H1 (cell line): ENCODE data around the gene ACVR2A. TPM values are rescaled to one million over a fixed set of nuclear protein-coding genes. Genes with fewer than 3 reads are reported as not detected.

Experiments used
- CTCF ChIA-PET: fragments of 300-600 bp; sonication (Branson Sonifier 250); formaldehyde crosslinking; loops from one replicate; lab custom pipeline; 2021; ENCODE audit not compliant: partially characterized antibody; lab: Charles Lee
- POLR2A ChIA-PET: fragments of 300-600 bp; sonication (Branson Sonifier 250); formaldehyde crosslinking; loops from one replicate; lab custom pipeline; 2021; ENCODE audit warnings: inconsistent platforms; ENCODE audit not compliant: partially characterized antibody; lab: Charles Lee
- DNase-seq, 2 experiments: peaks; one replicate each; pipeline versions ENCODE4 v3.0.0 to v3.0.0-alpha.2; 2010 to 2022; ENCODE audit warnings: low spot score in 2 of 2, low read depth in 1 of 2, mixed read lengths in 1 of 2
- FAIRE-seq: peaks from 2 replicates; lab custom pipeline; 2011; peaks lifted over from hg19 to GRCh38; lab: Jason Lieb, UNC
- H2AFZ ChIP-seq: 2 replicates; pipeline ENCODE4 v1.8.1; 2012; ENCODE audit warnings: low read length, inconsistent platforms
- H2AK5ac ChIP-seq: 2 replicates; pipeline ENCODE4 v1.6.1; 2013; ENCODE audit warnings: low read depth, low read length
- H2BK120ac ChIP-seq: replicated peaks from 2 replicates; pipeline ENCODE3; 2013; ENCODE audit warnings: low read depth, low read length, inconsistent platforms
- H2BK12ac ChIP-seq: 2 replicates; pipeline ENCODE4 v1.6.1; 2013; ENCODE audit warnings: low read depth, low read length
- H2BK15ac ChIP-seq: 2 replicates; pipeline ENCODE4 v1.6.1; 2013; ENCODE audit warnings: low read length
- H2BK20ac ChIP-seq: 2 replicates; pipeline ENCODE4 v1.6.1; 2013; ENCODE audit warnings: low read length
- H2BK5ac ChIP-seq: 2 replicates; pipeline ENCODE4 v1.6.1; 2013; ENCODE audit warnings: low read depth, low read length
- H3K14ac ChIP-seq: 2 replicates; pipeline ENCODE4 v1.6.1; 2013; ENCODE audit warnings: inconsistent platforms; ENCODE audit not compliant: insufficient read length
- H3K18ac ChIP-seq: 2 replicates; pipeline ENCODE4 v1.6.1; 2013; ENCODE audit warnings: low read length; ENCODE audit errors: extremely low read depth
- H3K23ac ChIP-seq: 2 replicates; pipeline ENCODE4 v1.6.1; 2013; ENCODE audit warnings: inconsistent platforms; ENCODE audit not compliant: insufficient read length
- H3K23me2 ChIP-seq: 2 replicates; pipeline ENCODE4 v1.6.1; 2013; ENCODE audit warnings: low read depth, low read length
- H3K27ac ChIP-seq: 2 replicates; pipeline ENCODE4 v1.6.1; 2011; ENCODE audit warnings: low read depth, low read length, inconsistent platforms
- H3K27me3 ChIP-seq, 4 experiments: replicated peaks in 1 of 4; 1 replicate in 1 of 4; 2 replicates in 3 of 4; pipeline versions ENCODE4 v1.6.1 to v1.8.1; 2011 to 2013; ENCODE audit warnings: low read length in 3 of 4, mild to moderate bottlenecking in 3 of 4, inconsistent platforms in 2 of 4, mixed read lengths in 2 of 4, moderate library complexity in 1 of 4; ENCODE audit not compliant: control insufficient read depth in 3 of 4, insufficient read depth in 3 of 4; ENCODE audit errors: extremely low read depth in 1 of 4
- H3K36me3 ChIP-seq, 4 experiments: 2 replicates each; pipeline versions ENCODE4 v1.6.1 to v1.8.1; 2011 to 2013; ENCODE audit warnings: mild to moderate bottlenecking in 4 of 4, low read length in 3 of 4, moderate library complexity in 2 of 4, control low read depth in 1 of 4, inconsistent platforms in 1 of 4; ENCODE audit not compliant: insufficient read depth in 4 of 4, control insufficient read depth in 2 of 4
- H3K4ac ChIP-seq: replicated peaks from 2 replicates; pipeline ENCODE3; 2013; ENCODE audit warnings: low read length, low read depth, mixed read lengths, inconsistent platforms; ENCODE audit not compliant: insufficient read length
- H3K4me1 ChIP-seq, 4 experiments: replicated peaks in 1 of 4; 1 replicate in 1 of 4; 2 replicates in 3 of 4; pipeline versions ENCODE4 v1.6.1 to v1.8.1; 2011 to 2013; ENCODE audit warnings: low read length in 3 of 4, inconsistent platforms in 2 of 4, mixed read lengths in 1 of 4; ENCODE audit not compliant: insufficient read depth in 4 of 4, control insufficient read depth in 3 of 4
- H3K4me2 ChIP-seq, 2 experiments: 2 replicates each; pipeline versions ENCODE4 v1.6.1 to v1.8.1; 2011 to 2013; ENCODE audit warnings: low read depth in 2 of 2, low read length in 2 of 2, control low read depth in 1 of 2, inconsistent platforms in 1 of 2, mild to moderate bottlenecking in 1 of 2; ENCODE audit not compliant: insufficient read depth in 1 of 2
- H3K4me3 ChIP-seq, 4 experiments: fragments of 200-600, 300-600 bp in 1 of 4; sonication (generic), shearing (Covaris generic), sonication (Bioruptor Twin) in 1 of 4; 2 replicates each; pipeline versions ENCODE4 v1.5.1 to v1.8.1; 2011 to 2016; ENCODE audit warnings: low read length in 4 of 4, low read depth in 3 of 4, control low read depth in 2 of 4, inconsistent platforms in 2 of 4, mild to moderate bottlenecking in 2 of 4, mixed read lengths in 1 of 4, moderate library complexity in 1 of 4; ENCODE audit not compliant: insufficient read depth in 2 of 4; ENCODE audit errors: extremely low read depth in 1 of 4
- H3K56ac ChIP-seq: replicated peaks from 2 replicates; pipeline ENCODE3; 2013; ENCODE audit warnings: low read depth, mild to moderate bottlenecking, mixed read lengths, low read length, inconsistent platforms; ENCODE audit not compliant: insufficient read length
- H3K79me1 ChIP-seq: 2 replicates; pipeline ENCODE4 v1.6.1; 2013; ENCODE audit warnings: low read depth, low read length, control low read depth
- H3K79me2 ChIP-seq, 2 experiments: 2 replicates each; pipeline versions ENCODE4 v1.6.1 to v1.8.1; 2012 to 2013; ENCODE audit warnings: low read length in 2 of 2, mild to moderate bottlenecking in 2 of 2, inconsistent platforms in 1 of 2; ENCODE audit not compliant: insufficient read depth in 2 of 2, control insufficient read depth in 1 of 2
- H3K9ac ChIP-seq, 4 experiments: replicated peaks in 1 of 4; 1 replicate in 1 of 4; 2 replicates in 3 of 4; pipeline versions ENCODE4 v1.6.1 to v1.8.1; 2011 to 2013; ENCODE audit warnings: low read depth in 3 of 4, low read length in 3 of 4, control low read depth in 2 of 4, mild to moderate bottlenecking in 2 of 4, moderate library complexity in 2 of 4, inconsistent platforms in 1 of 4; ENCODE audit errors: extremely low read depth in 1 of 4
- H3K9me3 ChIP-seq, 2 experiments: 2 replicates each; pipeline versions ENCODE4 v1.6.1 to v1.8.1; 2012 to 2013; ENCODE audit warnings: mild to moderate bottlenecking in 2 of 2, moderate library complexity in 2 of 2, control low read depth in 1 of 2, inconsistent platforms in 1 of 2, low read depth in 1 of 2, low read length in 1 of 2, mixed read lengths in 1 of 2; ENCODE audit not compliant: insufficient read depth in 2 of 2
- H4K20me1 ChIP-seq, 2 experiments: replicated peaks in 1 of 2; 2 replicates each; pipeline versions ENCODE3 to v1.8.1; 2011 to 2013; ENCODE audit warnings: inconsistent platforms in 2 of 2, low read length in 2 of 2, mild to moderate bottlenecking in 1 of 2; ENCODE audit not compliant: insufficient read depth in 2 of 2, control insufficient read depth in 1 of 2
- H4K5ac ChIP-seq: 2 replicates; pipeline ENCODE4 v1.6.1; 2013; ENCODE audit warnings: low read length, low read depth, mixed read lengths, inconsistent platforms; ENCODE audit not compliant: insufficient read length
- H4K8ac ChIP-seq: 2 replicates; pipeline ENCODE4 v1.8.0; 2013; ENCODE audit warnings: mild to moderate bottlenecking, moderate library complexity, low read length, inconsistent platforms; ENCODE audit not compliant: insufficient read depth; ENCODE audit errors: extremely low read depth
- H4K91ac ChIP-seq: replicated peaks from 2 replicates; pipeline ENCODE3; 2013; ENCODE audit warnings: low read length, mixed read lengths, inconsistent platforms; ENCODE audit not compliant: insufficient read length
- ASH2L ChIP-seq: fragments of 200-600, 300-600 bp; sonication (generic); IDR thresholded peaks from one replicate; pipeline ENCODE4 v1.7.1; 2017; ENCODE audit warnings: low read length
- BACH1 ChIP-seq: IDR thresholded peaks from 2 replicates; pipeline ENCODE4 v1.6.1; 2012; ENCODE audit warnings: low read length, improper control_type of control experiment
- CTBP2 ChIP-seq: IDR thresholded peaks from 2 replicates; pipeline ENCODE4 v1.7.0; 2011; ENCODE audit warnings: borderline replicate concordance, mild to moderate bottlenecking, moderate library complexity, mixed read lengths, low read length; ENCODE audit not compliant: insufficient read depth, insufficient read length
- EGR1 ChIP-seq: IDR thresholded peaks from 2 replicates; pipeline ENCODE4 v1.6.1; 2011; ENCODE audit warnings: low read depth, low read length, borderline replicate concordance
- KDM1A ChIP-seq: fragments of 200-600, 300-600 bp; sonication (generic); IDR thresholded peaks from 2 replicates; pipeline ENCODE4 v1.7.1; 2016; ENCODE audit warnings: mild to moderate bottlenecking, low read length, borderline replicate concordance
- MAX ChIP-seq: IDR thresholded peaks from 2 replicates; pipeline ENCODE4 v1.6.1; 2012; ENCODE audit warnings: inconsistent platforms
- RFX5 ChIP-seq: IDR thresholded peaks from 2 replicates; pipeline ENCODE4 v1.6.1; 2011; ENCODE audit warnings: low read depth, low read length, improper control_type of control experiment, borderline replicate concordance
- WGBS, 2 experiments: shearing (Covaris generic) in 1 of 2; methylation state at CpG; one replicate each; pipeline versions ENCODE4 v1.1.6 to v1.1.7; 2013 to 2015; ENCODE audit warnings: low lambda C conversion rate in 2 of 2, mixed read lengths in 2 of 2, inconsistent platforms in 1 of 2, low coverage in 1 of 2, missing lambda C conversion rate in 1 of 2; ENCODE audit not compliant: insufficient replicate concordance in 2 of 2, insufficient coverage in 1 of 2, insufficient read length in 1 of 2; ENCODE audit errors: extremely low coverage in 1 of 2, missing lambda C conversion rate in 1 of 2; 5-methylcytosine and 5-hydroxymethylcytosine counted together
- polyA plus RNA-seq, 7 experiments: library from polyadenylated mRNA; depleted of rRNA in 3 of 7; stranded (reverse) in 5 of 7; unstranded in 2 of 7; fragments of >200 nt in 5 of 7; fragments of 200-250 nt in 2 of 7; gene quantifications; 1 replicate in 5 of 7; 2 replicates in 1 of 7; 4 replicates in 1 of 7; pipeline versions ENCODE4 v1.2.1 to v1.2.3, GENCODE V29; 2011 to 2013; ENCODE audit warnings: missing spikeins in 2 of 7, mixed read lengths in 2 of 7
- total RNA-seq: library from RNA; stranded (reverse); fragmentation: NEBNext Ultra II Directional; extraction: Animal tissue kit (Norgen Biotek cat#: 25700); gene quantifications from 2 replicates; pipeline ENCODE4 v1.2.1, GENCODE V29; 2021

The ACVR2A gene
- total and polyA plus RNA-seq, 2 of the 8 experiments (the other 6 are each of a cell fraction or from before 2014, with no cell fraction given): 3.4 to 18.1 TPM

- Histone ChIP-seq H3K4ac (no peak overlapping the region), H2AK5ac (no peak overlapping the region), H4K91ac (no peak overlapping the region), H3K14ac (no peak overlapping the region), H2AFZ (no peak overlapping the region), H4K20me1 (peaks cover 0 to 2% of the 10 kb centered on the region in 2 experiments), H3K56ac (no peak overlapping the region), H3K27me3 (no peaks in the 10 kb centered on the region), H3K79me2 (no peaks in the 10 kb centered on the region), H2BK12ac (no peak overlapping the region), H3K18ac (no peak overlapping the region), H2BK20ac (no peak overlapping the region), H3K4me1 (no peaks in the 10 kb centered on the region), H4K8ac (no peak overlapping the region), H3K27ac (no peak overlapping the region), H2BK5ac (no peak overlapping the region), H2BK15ac (no peak overlapping the region), H3K4me3 (no peak overlapping the region), H3K23ac (no peak overlapping the region), H4K5ac (no peak overlapping the region), H3K4me2 (no peak overlapping the region), H3K23me2 (no peaks in the 10 kb centered on the region), H3K9me3 (no peaks in the 10 kb centered on the region), H3K9ac (no peak overlapping the region), H2BK120ac (no peak overlapping the region), H3K79me1 (no peaks in the 10 kb centered on the region), H3K36me3 (peaks cover 0 to 10% (median 0%) of the 10 kb centered on the region in 4 experiments; a peak in 4 of 8 replicates)
- no peak for DNase-seq
- WGBS, 2 experiments: 97% methylated on average over 2 of the region's 2 CpGs; no CpG with 5 or more reads in 1 of the 2 experiments
- no peak for FAIRE-seq
- ChIA-PET POLR2A (no interaction called here), CTCF (interaction anchor here (1.8 kb wide), 1 partner anchor 871 kb away, joined by 4 read pairs; no protein-coding TSS in a partner anchor)
- TF ChIP-seq MAX: no peak
- no peak for TF ChIP-seq BACH1
- TF ChIP-seq CTBP2: no peak
- TF ChIP-seq EGR1: no peak
- no peak for TF ChIP-seq RFX5
- no peak for TF ChIP-seq KDM1A
- no peak for TF ChIP-seq ASH2L
Measured at GRCh38 chr2:147916067-147916466, 71.2 kb downstream of the ACVR2A start.
